Right atrium auricular region (tissue), 2 donors: ENCODE results near the gene NXNL2. TPM values are rescaled to one million over a fixed set of nuclear protein-coding genes. Genes with fewer than 3 reads are reported as not detected.
A peak's percentile ranks its signal among the peaks of the same experiment; 100 is the strongest.

Experiments
- DNase-seq: peaks from one replicate; pipeline ENCODE4 v3.0.0-alpha.2; 2019; ENCODE audit warnings: low spot score
- H3K27ac ChIP-seq, 2 donors: fragments of 200-600 bp; sonication (generic); 1 replicate in 1 of 2; 2 replicates in 1 of 2; pipeline ENCODE4 v1.5.1; 2016 to 2019
- H3K27me3 ChIP-seq, 2 donors: fragments of 200-600 bp; sonication (generic); one replicate each; pipeline versions ENCODE4 v1.5.1 to v1.6.0; 2017 to 2019
- H3K36me3 ChIP-seq: fragments of 200-600 bp; sonication (generic); one replicate; pipeline ENCODE4 v1.5.1; 2016
- H3K4me1 ChIP-seq, 2 donors: fragments of 200-600 bp; sonication (generic); one replicate each; pipeline versions ENCODE4 v1.5.1 to v1.6.0; 2017 to 2019
- H3K4me3 ChIP-seq, 2 donors: fragments of 200-600 bp; sonication (generic); 1 replicate in 1 of 2; 2 replicates in 1 of 2; pipeline ENCODE4 v1.5.1; 2017 to 2019; ENCODE audit warnings: mild to moderate bottlenecking in 1 of 2, moderate library complexity in 1 of 2
- H3K9me3 ChIP-seq, 2 donors: fragments of 200-600 bp; sonication (generic); one replicate each; pipeline ENCODE4 v1.5.1; 2019
- CTCF ChIP-seq, 2 donors: fragments of 200-600 bp; sonication (generic); IDR thresholded peaks; one replicate each; pipeline ENCODE4 v1.5.1; 2019; ENCODE audit warnings: antibody characterized with exemption in 2 of 2
- total RNA-seq, 2 donors: library from RNA; depleted of rRNA; stranded (reverse); fragments of >200 nt; gene quantifications; one replicate each; pipeline ENCODE4 v1.1.0, GENCODE V29; 2016

Gene NXNL2
- not detected for total RNA-seq

GRCh38 chr9:88534456-88535225 is at the start of gene NXNL2:
NXNL2 (plus strand) TSS chr9:88535178; CDS start chr9:88535435, 257 bp downstream.
- no peak for TF ChIP-seq CTCF (IDR thresholded peaks at IDR 0.05)
- Histone ChIP-seq H3K36me3 (no peaks in the 10 kb centered on the region), H3K9me3 (no peaks in the 10 kb centered on the region), H3K27me3 (peaks cover 0 to 10% of the 10 kb centered on the region in 2 donors), H3K4me1 (peaks cover 0 to 24% of the 10 kb centered on the region in 2 donors), H3K4me3 (peak within 1 kb of the TSS; percentile 36 to 58), H3K27ac (peak within 1 kb of the TSS; percentile 43 to 67)
- DNase-seq = peak; percentile 66

- Histone ChIP-seq H3K4me3 (no peak overlapping the region), H3K36me3 (peaks cover 7% of the 10 kb centered on the region), H3K9me3 (no peaks in the 10 kb centered on the region), H3K4me1 (no peaks in the 10 kb centered on the region), H3K27ac (no peak overlapping the region), H3K27me3 (no peaks in the 10 kb centered on the region)
- TF ChIP-seq CTCF (IDR thresholded peaks at IDR 0.05) = no peak
- no peak for DNase-seq
Measured at GRCh38 chr9:88488166-88488565, 46.8 kb upstream of the NXNL2 start.

- H3K4me1 ChIP-seq = no peaks in the 10 kb centered on the region
- no peaks in the 10 kb centered on the region for H3K36me3 ChIP-seq
- no peak overlapping the region for H3K4me3 ChIP-seq
- no peak overlapping the region for H3K27ac ChIP-seq
- H3K9me3 ChIP-seq = no peaks in the 10 kb centered on the region
- H3K27me3 ChIP-seq = no peaks in the 10 kb centered on the region
- no peak for DNase-seq
- TF ChIP-seq CTCF (IDR thresholded peaks at IDR 0.05) = no peak
Measured at GRCh38 chr9:88494983-88495721, 39.8 kb upstream of the NXNL2 start.

- TF ChIP-seq CTCF (IDR thresholded peaks at IDR 0.05) = no peak
- DNase-seq = no peak
Measured at GRCh38 chr9:88497224-88497623, 37.8 kb upstream of the NXNL2 start.

GRCh38 chr9:88498880-88499279 is 36.1 kb upstream of the NXNL2 start:
- Histone ChIP-seq H3K4me1 (no peaks in the 10 kb centered on the region), H3K4me3 (no peak overlapping the region), H3K27ac (no peak overlapping the region), H3K36me3 (no peaks in the 10 kb centered on the region), H3K9me3 (no peaks in the 10 kb centered on the region), H3K27me3 (no peaks in the 10 kb centered on the region)
- TF ChIP-seq CTCF (IDR thresholded peaks at IDR 0.05) = no peak
- DNase-seq = no peak

More at GRCh38 chr9:88497224-88497623, 37.8 kb upstream of the NXNL2 start:
- H3K36me3 ChIP-seq = no peaks in the 10 kb centered on the region
- no peak overlapping the region for H3K27ac ChIP-seq
- no peaks in the 10 kb centered on the region for H3K9me3 ChIP-seq
- H3K4me1 ChIP-seq = no peaks in the 10 kb centered on the region
- no peak overlapping the region for H3K4me3 ChIP-seq
- no peaks in the 10 kb centered on the region for H3K27me3 ChIP-seq
